Astrocyte (in vitro differentiated cells and primary cell): ENCODE data around the gene JOSD1. TPM values are rescaled to one million over a fixed set of nuclear protein-coding genes. Genes with fewer than 3 reads are reported as not detected.

Source experiments
- DNase-seq: peaks from one replicate; pipeline ENCODE4 v3.0.0-alpha.2; 2010; ENCODE audit warnings: low read depth
- FAIRE-seq: peaks from 2 replicates; lab custom pipeline; 2011; peaks lifted over from hg19 to GRCh38; lab: Jason Lieb, UNC
- H2AFZ ChIP-seq: 2 replicates; pipeline ENCODE4 v1.6.0; 2012; ENCODE audit warnings: low read depth, low read length, inconsistent platforms
- H3K27ac ChIP-seq: 2 replicates; pipeline ENCODE4 v1.5.1; 2011; ENCODE audit warnings: low read depth, low read length, inconsistent platforms
- H3K27me3 ChIP-seq: 2 replicates; pipeline ENCODE4 v1.6.0; 2011; ENCODE audit warnings: low read length, inconsistent platforms; ENCODE audit not compliant: insufficient read depth
- H3K36me3 ChIP-seq: 2 replicates; pipeline ENCODE4 v1.5.1; 2011; ENCODE audit warnings: low read length, inconsistent platforms; ENCODE audit not compliant: insufficient read depth
- H3K4me1 ChIP-seq: 2 replicates; pipeline ENCODE4 v1.5.1; 2011; ENCODE audit warnings: low read length, inconsistent platforms; ENCODE audit not compliant: insufficient read depth
- H3K4me2 ChIP-seq: 2 replicates; pipeline ENCODE4 v1.6.0; 2012; ENCODE audit warnings: low read length, inconsistent platforms
- H3K4me3 ChIP-seq: 2 replicates; pipeline ENCODE4 v1.5.1; 2011; ENCODE audit warnings: low read depth, mild to moderate bottlenecking, low read length, inconsistent platforms; ENCODE audit not compliant: insufficient read depth
- H3K79me2 ChIP-seq: 2 replicates; pipeline ENCODE4 v1.6.0; 2012; ENCODE audit warnings: mild to moderate bottlenecking, low read length, inconsistent platforms; ENCODE audit not compliant: insufficient read depth
- H3K9ac ChIP-seq: 2 replicates; pipeline ENCODE4 v1.6.0; 2012; ENCODE audit warnings: mild to moderate bottlenecking, low read length, inconsistent platforms
- H3K9me3 ChIP-seq: 2 replicates; pipeline ENCODE4 v1.5.1; 2012; ENCODE audit warnings: low read depth, mild to moderate bottlenecking, low read length, inconsistent platforms; ENCODE audit not compliant: insufficient read depth
- H4K20me1 ChIP-seq: 2 replicates; pipeline ENCODE4 v1.6.0; 2012; ENCODE audit warnings: low read length, inconsistent platforms; ENCODE audit not compliant: insufficient read depth
- H3K27ac Mint-ChIP-seq: one replicate; pipeline ENCODE4 v1.8.0; 2021; ENCODE audit warnings: mild to moderate bottlenecking, mixed read lengths; ENCODE audit not compliant: unreplicated experiment
- H3K27me3 Mint-ChIP-seq: one replicate; pipeline ENCODE4 v1.8.0; 2021; ENCODE audit warnings: low read depth, mixed read lengths; ENCODE audit not compliant: unreplicated experiment
- H3K36me3 Mint-ChIP-seq: one replicate; pipeline ENCODE4 v1.8.0; 2021; ENCODE audit warnings: low read depth, mixed read lengths; ENCODE audit not compliant: unreplicated experiment
- H3K4me1 Mint-ChIP-seq: one replicate; pipeline ENCODE4 v1.8.0; 2021; ENCODE audit warnings: low read depth, mixed read lengths; ENCODE audit not compliant: unreplicated experiment
- H3K4me3 Mint-ChIP-seq: one replicate; pipeline ENCODE4 v1.8.0; 2021; ENCODE audit warnings: mild to moderate bottlenecking, moderate library complexity, mixed read lengths; ENCODE audit not compliant: unreplicated experiment
- H3K9me3 Mint-ChIP-seq: one replicate; pipeline ENCODE4 v1.8.0; 2021; ENCODE audit warnings: mild to moderate bottlenecking, mixed read lengths; ENCODE audit not compliant: unreplicated experiment
- CTCF ChIP-seq: IDR thresholded peaks from 2 replicates; pipeline ENCODE4 v1.5.1; 2011; ENCODE audit warnings: low read depth, mild to moderate bottlenecking, inconsistent platforms, low read length, moderate library complexity; ENCODE audit not compliant: insufficient read depth
- EZH2 ChIP-seq: IDR thresholded peaks from 2 replicates; pipeline ENCODE4 v1.6.1; 2012; ENCODE audit warnings: mild to moderate bottlenecking, low read length, inconsistent platforms; ENCODE audit not compliant: insufficient read depth
- total RNA-seq: library from RNA; stranded (reverse); gene quantifications from 2 replicates; pipeline ENCODE4 v1.2.1, GENCODE V29; 2021

JOSD1 gene
- total RNA-seq, 1 donor from 2014 or later = 45.6 TPM

GRCh38 chr22:38716271-38716670, 15.5 kb upstream of the JOSD1 start:
- Histone ChIP-seq H3K4me2 (no peak overlapping the region), H3K27ac (no peak overlapping the region), H3K27me3 (no peaks in the 10 kb centered on the region), H2AFZ (no peak overlapping the region), H3K4me3 (no peak overlapping the region), H3K9me3 (no peaks in the 10 kb centered on the region), H3K4me1 (peaks cover 17% of the 10 kb centered on the region), H3K79me2 (peaks cover 61% of the 10 kb centered on the region), H3K9ac (no peak overlapping the region), H4K20me1 (peaks cover 74% of the 10 kb centered on the region), H3K36me3 (peaks cover 3% of the 10 kb centered on the region)
- Mint-ChIP-seq H3K4me3 (no peak overlapping the region), H3K36me3 (peaks cover 43% of the 10 kb centered on the region), H3K27me3 (no peaks in the 10 kb centered on the region), H3K9me3 (no peaks in the 10 kb centered on the region), H3K27ac (no peak overlapping the region), H3K4me1 (peaks cover 42% of the 10 kb centered on the region)
- DNase-seq (no peak), FAIRE-seq (no peak)
- no peak for TF ChIP-seq CTCF
- TF ChIP-seq EZH2 = no peak

- Histone ChIP-seq H2AFZ (no peak overlapping the region), H3K4me3 (no peak overlapping the region), H3K27ac (no peak overlapping the region), H3K4me2 (no peak overlapping the region), H3K79me2 (peaks cover 65% of the 10 kb centered on the region), H3K27me3 (no peaks in the 10 kb centered on the region), H3K9me3 (no peaks in the 10 kb centered on the region), H3K36me3 (peaks cover 3% of the 10 kb centered on the region), H3K4me1 (peaks cover 17% of the 10 kb centered on the region), H3K9ac (no peak overlapping the region), H4K20me1 (peaks cover 77% of the 10 kb centered on the region)
- Mint-ChIP-seq H3K27ac (no peak overlapping the region), H3K9me3 (no peaks in the 10 kb centered on the region), H3K27me3 (no peaks in the 10 kb centered on the region), H3K4me1 (peaks cover 42% of the 10 kb centered on the region), H3K36me3 (peaks cover 45% of the 10 kb centered on the region), H3K4me3 (no peak overlapping the region)
- TF ChIP-seq EZH2 = no peak
- no peak for TF ChIP-seq CTCF
- FAIRE-seq = no peak
- no peak for DNase-seq
Observed at GRCh38 chr22:38715852-38716251, 15.1 kb upstream of the JOSD1 start.

GRCh38 chr22:38715176-38715764, 14.5 kb upstream of the JOSD1 start:
- no peak for FAIRE-seq
- H3K4me1 Mint-ChIP-seq = peaks cover 43% of the 10 kb centered on the region
- no peaks in the 10 kb centered on the region for H3K27me3 Mint-ChIP-seq
- Histone ChIP-seq H2AFZ (no peak overlapping the region), H3K27ac (no peak overlapping the region), H3K27me3 (no peaks in the 10 kb centered on the region), H4K20me1 (peaks cover 77% of the 10 kb centered on the region), H3K9ac (no peak overlapping the region), H3K9me3 (no peaks in the 10 kb centered on the region), H3K36me3 (no peaks in the 10 kb centered on the region), H3K4me1 (peaks cover 17% of the 10 kb centered on the region), H3K4me2 (no peak overlapping the region), H3K4me3 (no peak overlapping the region), H3K79me2 (peaks cover 68% of the 10 kb centered on the region)
- H3K4me3 Mint-ChIP-seq = no peak overlapping the region
- TF ChIP-seq EZH2 = no peak
- TF ChIP-seq CTCF = no peak
- H3K27ac Mint-ChIP-seq = no peak overlapping the region
- no peaks in the 10 kb centered on the region for H3K9me3 Mint-ChIP-seq
- no peak for DNase-seq
- H3K36me3 Mint-ChIP-seq = peaks cover 50% of the 10 kb centered on the region
